CD14-positive monocyte (primary cell): ENCODE results near the gene SPRY4. TPM values are rescaled to one million over a fixed set of nuclear protein-coding genes. Genes with fewer than 3 reads are reported as not detected.

Experiments used
- DNase-seq, 3 donors: peaks; one replicate each; pipeline ENCODE4 v3.0.0-alpha.2; 2011 to 2022
- H2AFZ ChIP-seq: 2 replicates; pipeline ENCODE4 v1.6.0; 2012; ENCODE audit warnings: mild to moderate bottlenecking, low read depth, low read length, inconsistent platforms; ENCODE audit not compliant: insufficient read depth, poor library complexity, severe bottlenecking
- H3K27ac ChIP-seq, 2 donors: 1 replicate in 1 of 2; 2 replicates in 1 of 2; pipeline ENCODE4 v1.5.1; 2012 to 2013; ENCODE audit warnings: low read length in 2 of 2, control low read depth in 1 of 2, inconsistent platforms in 1 of 2, low read depth in 1 of 2, mild to moderate bottlenecking in 1 of 2
- H3K27me3 ChIP-seq, 2 donors: one replicate each; pipeline versions ENCODE4 v1.6.0 to v1.6.1; 2011 to 2013; ENCODE audit warnings: low read length in 2 of 2; ENCODE audit not compliant: control insufficient read depth in 2 of 2, insufficient read depth in 2 of 2
- H3K36me3 ChIP-seq, 2 donors: replicated peaks in 1 of 2; 1 replicate in 1 of 2; 2 replicates in 1 of 2; pipeline versions ENCODE4 v1.5.1 to v1.6.1; 2012 to 2013; ENCODE audit warnings: low read length in 2 of 2, control low read depth in 1 of 2, inconsistent platforms in 1 of 2, mild to moderate bottlenecking in 1 of 2; ENCODE audit not compliant: insufficient read depth in 2 of 2, control insufficient read depth in 1 of 2
- H3K4me1 ChIP-seq, 2 donors: 1 replicate in 1 of 2; 2 replicates in 1 of 2; pipeline versions ENCODE4 v1.5.1 to v1.6.1; 2012 to 2013; ENCODE audit warnings: low read length in 2 of 2, control low read depth in 1 of 2, inconsistent platforms in 1 of 2, mild to moderate bottlenecking in 1 of 2, moderate library complexity in 1 of 2; ENCODE audit not compliant: insufficient read depth in 2 of 2, control insufficient read depth in 1 of 2
- H3K4me2 ChIP-seq: replicated peaks from 2 replicates; pipeline ENCODE3; 2012; ENCODE audit warnings: low read length, moderate library complexity, mild to moderate bottlenecking; ENCODE audit not compliant: poor library complexity, severe bottlenecking; ENCODE audit errors: extremely low read depth
- H3K4me3 ChIP-seq, 3 experiments: fragments of 200-600 bp in 1 of 3; sonication (generic) in 1 of 3; replicated peaks in 1 of 3; 1 replicate in 2 of 3; 2 replicates in 1 of 3; pipeline ENCODE4 v1.5.1; 2011 to 2013; ENCODE audit warnings: low read length in 3 of 3, mild to moderate bottlenecking in 3 of 3, control low read depth in 2 of 3, low read depth in 2 of 3, inconsistent platforms in 1 of 3, moderate library complexity in 1 of 3
- H3K79me2 ChIP-seq: 2 replicates; pipeline ENCODE4 v1.6.0; 2012; ENCODE audit warnings: mild to moderate bottlenecking, control low read depth, inconsistent platforms, low read length, moderate library complexity; ENCODE audit not compliant: insufficient read depth
- H3K9ac ChIP-seq: 2 replicates; pipeline ENCODE4 v1.6.0; 2017; ENCODE audit warnings: low read length, mild to moderate bottlenecking; ENCODE audit not compliant: insufficient read depth, poor library complexity, severe bottlenecking
- H3K9me3 ChIP-seq, 2 donors: replicated peaks in 1 of 2; 1 replicate in 1 of 2; 2 replicates in 1 of 2; pipeline versions ENCODE4 v1.5.1 to v1.6.1; 2012 to 2013; ENCODE audit warnings: low read length in 2 of 2, control low read depth in 1 of 2; ENCODE audit not compliant: control insufficient read depth in 1 of 2, insufficient read depth in 1 of 2
- H4K20me1 ChIP-seq: 2 replicates; pipeline ENCODE4 v1.6.0; 2012; ENCODE audit warnings: mild to moderate bottlenecking, low read length, control low read depth, moderate library complexity; ENCODE audit not compliant: insufficient read depth
- H3K27ac Mint-ChIP-seq, 7 donors: one replicate each; pipeline ENCODE4 v1.8.0; 2020; ENCODE audit warnings: mild to moderate bottlenecking in 7 of 7, mixed read lengths in 7 of 7, moderate library complexity in 6 of 7, inconsistent platforms in 2 of 7
- H3K27me3 Mint-ChIP-seq, 3 donors: one replicate each; pipeline ENCODE4 v1.8.0; 2021 to 2022; ENCODE audit warnings: low read depth in 3 of 3, mild to moderate bottlenecking in 3 of 3, mixed read lengths in 3 of 3, moderate library complexity in 3 of 3, inconsistent platforms in 1 of 3
- H3K36me3 Mint-ChIP-seq, 2 donors: one replicate each; pipeline ENCODE4 v1.8.0; 2020; ENCODE audit warnings: mixed read lengths in 2 of 2, inconsistent platforms in 1 of 2, mild to moderate bottlenecking in 1 of 2
- H3K4me1 Mint-ChIP-seq: one replicate; pipeline ENCODE4 v1.8.0; 2020; ENCODE audit warnings: mild to moderate bottlenecking, mixed read lengths
- H3K4me3 Mint-ChIP-seq, 2 donors: one replicate each; pipeline ENCODE4 v1.8.0; 2020; ENCODE audit warnings: mild to moderate bottlenecking in 2 of 2, mixed read lengths in 2 of 2, moderate library complexity in 1 of 2
- H3K9me3 Mint-ChIP-seq, 7 donors: one replicate each; pipeline ENCODE4 v1.8.0; 2020 to 2022; ENCODE audit warnings: mixed read lengths in 7 of 7, mild to moderate bottlenecking in 6 of 7, moderate library complexity in 6 of 7, inconsistent platforms in 2 of 7
- CTCF ChIP-seq: fragments of 200-600 bp; IDR thresholded peaks from one replicate; pipeline ENCODE4 v1.8.0; 2022; ENCODE audit warnings: antibody characterized with exemption, mild to moderate bottlenecking
- WGBS: methylation state at CpG from one replicate; pipeline ENCODE4 v1.1.5; 2013; ENCODE audit warnings: missing lambda C conversion rate; ENCODE audit not compliant: insufficient coverage; 5-methylcytosine and 5-hydroxymethylcytosine counted together
- intact Hi-C, 2 donors: fragments of 100-400 bp; cut with micrococcal nuclease; formaldehyde crosslinking; loops; one replicate each; pipeline versions ENCODE4 v1.15.0 to v1.15.1; 2023
- polyA plus RNA-seq, 3 donors: library from polyadenylated mRNA; depleted of rRNA in 1 of 3; unstranded in 2 of 3; stranded (reverse) in 1 of 3; fragments of 300-500 nt in 2 of 3; fragments of >200 nt in 1 of 3; fragmentation: Illumina TruSeq in 2 of 3; gene quantifications; 1 replicate in 2 of 3; 2 replicates in 1 of 3; pipeline ENCODE4 v1.2.3, GENCODE V29; 2012 to 2021

SPRY4 gene
- polyA plus RNA-seq, 3 donors: not detected

GRCh38 chr5:142330444-142330843 is 5.6 kb upstream of the SPRY4 start:
- Mint-ChIP-seq H3K4me3 (no peak overlapping the region), H3K27me3 (peaks cover 54 to 73% (median 62%) of the 10 kb centered on the region in 3 donors), H3K4me1 (peaks cover 8% of the 10 kb centered on the region), H3K27ac (no peak overlapping the region), H3K36me3 (peaks cover 0 to 4% of the 10 kb centered on the region in 2 donors), H3K9me3 (peaks cover 0 to 16% (median 1%) of the 10 kb centered on the region in 7 donors)
- H3K27ac ChIP-seq: no peak overlapping the region
- no CpG with 5 or more reads among the region's 2 CpGs for WGBS
- no peak overlapping the region for H2AFZ ChIP-seq
- H3K36me3 ChIP-seq: no peaks in the 10 kb centered on the region
- H3K4me3 ChIP-seq: no peak overlapping the region
- H3K4me1 ChIP-seq: peaks cover 5 to 7% of the 10 kb centered on the region in 2 donors
- DNase-seq: no peak
- no peak overlapping the region for H3K9ac ChIP-seq
- H4K20me1 ChIP-seq: peaks cover 6% of the 10 kb centered on the region
- H3K9me3 ChIP-seq: peaks cover 0 to 20% of the 10 kb centered on the region in 2 donors
- intact Hi-C loops: no loop called here
- peaks cover 50 to 56% of the 10 kb centered on the region in 2 donors for H3K27me3 ChIP-seq
- H3K79me2 ChIP-seq: no peaks in the 10 kb centered on the region
- H3K4me2 ChIP-seq: no peak overlapping the region
- no peak for TF ChIP-seq CTCF

- H3K36me3 Mint-ChIP-seq: peaks cover 0 to 4% of the 10 kb centered on the region in 2 donors
- Histone ChIP-seq H3K9me3 (peaks cover 0 to 22% of the 10 kb centered on the region in 2 donors), H3K4me2 (no peak overlapping the region), H3K4me3 (no peak overlapping the region), H3K27ac (no peak overlapping the region), H3K27me3 (peaks cover 53 to 60% of the 10 kb centered on the region in 2 donors), H3K36me3 (no peaks in the 10 kb centered on the region), H3K4me1 (peaks cover 9 to 11% of the 10 kb centered on the region in 2 donors), H2AFZ (no peak overlapping the region), H4K20me1 (peaks cover 6% of the 10 kb centered on the region), H3K9ac (no peak overlapping the region), H3K79me2 (no peaks in the 10 kb centered on the region)
- peaks cover 11% of the 10 kb centered on the region for H3K4me1 Mint-ChIP-seq
- peaks cover 55 to 75% (median 65%) of the 10 kb centered on the region in 3 donors for H3K27me3 Mint-ChIP-seq
- no peak overlapping the region for H3K4me3 Mint-ChIP-seq
- H3K27ac Mint-ChIP-seq: no peak overlapping the region
- WGBS: 93% methylated on average over 3 of the region's 6 CpGs
- intact Hi-C loops: no loop called here
- no peak for DNase-seq
- no peak for TF ChIP-seq CTCF
- H3K9me3 Mint-ChIP-seq: peaks cover 0 to 19% (median 2%) of the 10 kb centered on the region in 7 donors
Observed at GRCh38 chr5:142330026-142330425, 5.2 kb upstream of the SPRY4 start.
